Progenitor cell of endocrine pancreas (in vitro differentiated cells): Measurements from ENCODE around the gene ZIC5. TPM values are rescaled to one million over a fixed set of nuclear protein-coding genes. Genes with fewer than 3 reads are reported as not detected.

Experiments used
- DNase-seq: peaks from one replicate; pipeline ENCODE4 v3.0.0; 2021; ENCODE audit warnings: low spot score; ENCODE audit not compliant: unreplicated experiment
- H3K27ac Mint-ChIP-seq: 2 replicates; pipeline ENCODE4 v1.8.0; 2021; ENCODE audit warnings: mild to moderate bottlenecking, moderate library complexity, mixed read lengths
- H3K27me3 Mint-ChIP-seq: 2 replicates; pipeline ENCODE4 v1.8.0; 2021; ENCODE audit warnings: mixed read lengths
- H3K36me3 Mint-ChIP-seq: 2 replicates; pipeline ENCODE4 v1.8.0; 2022; ENCODE audit warnings: mixed read lengths; ENCODE audit not compliant: insufficient read depth
- H3K4me1 Mint-ChIP-seq: 2 replicates; pipeline ENCODE4 v1.8.0; 2021; ENCODE audit warnings: low read depth, mixed read lengths
- H3K4me3 Mint-ChIP-seq: 2 replicates; pipeline ENCODE4 v1.8.0; 2021; ENCODE audit warnings: low read depth, mild to moderate bottlenecking, moderate library complexity, mixed read lengths
- H3K9me3 Mint-ChIP-seq: 2 replicates; pipeline ENCODE4 v1.8.0; 2021; ENCODE audit warnings: low read depth, mixed read lengths
- long read RNA-seq: library from polyadenylated mRNA; unstranded; transcript quantifications from one replicate; pipeline ENCODE4 v2.0.0, GENCODE V29; 2020
- total RNA-seq: library from RNA; stranded (reverse); gene quantifications from 2 replicates; pipeline ENCODE4 v1.2.1, GENCODE V29; 2021
- TF ChIP-seq, protein P1 (sequence below): fragments of 200-600 bp; sonication (generic); IDR thresholded peaks from one replicate; pipeline ENCODE4 v1.5.0; 2021; ENCODE audit warnings: antibody characterized with exemption, mild to moderate bottlenecking; ENCODE audit not compliant: unreplicated experiment

Gene ZIC5
- total RNA-seq: not detected in 2 replicates
- long read RNA-seq: 0 reads

DNA sequence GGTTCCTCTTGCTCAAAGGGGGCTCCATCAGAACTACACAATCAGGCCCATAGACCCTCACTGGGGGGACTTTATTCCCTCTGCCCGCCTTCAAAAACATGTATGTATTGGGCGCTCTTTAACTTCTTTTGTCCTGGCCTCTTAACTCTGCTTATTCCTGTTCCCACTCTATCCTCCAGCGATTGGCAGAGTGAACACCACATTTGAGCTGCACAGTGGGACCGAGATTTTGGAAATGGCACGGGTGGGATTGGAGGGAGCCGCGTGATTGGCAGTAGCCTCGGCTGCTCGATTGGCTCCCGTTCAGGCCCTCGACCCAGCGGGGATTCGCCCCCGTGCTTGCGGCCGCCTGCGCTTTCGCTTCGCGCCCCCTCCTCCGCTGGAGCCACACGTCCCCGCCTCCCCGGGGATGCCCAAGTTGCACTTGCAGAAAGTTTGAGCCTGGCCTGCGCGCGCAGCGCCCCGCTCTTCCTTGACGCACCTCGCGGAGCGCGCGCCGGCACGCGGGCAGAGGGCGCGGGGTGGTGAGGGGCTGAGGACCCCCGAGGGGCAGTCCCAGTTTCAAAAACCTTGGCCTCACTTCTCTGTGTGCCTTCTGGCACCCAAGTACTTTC, at the start of gene ZIC5:
Gene ZIC5, minus strand, starts transcription at position 192 of the 614 bp plus-strand sequence. Its CDS starts 164 bp downstream, at position 28.
- Mint-ChIP-seq H3K27ac (peak within 1 kb of the TSS; percentile 40), H3K4me3 (no peak within 1 kb of the TSS), H3K36me3 (no peaks in the 10 kb centered on the region), H3K27me3 (peaks cover 79% of the 10 kb centered on the region), H3K4me1 (peaks cover 10% of the 10 kb centered on the region), H3K9me3 (no peaks in the 10 kb centered on the region)
- DNase-seq: no peak
- TF ChIP-seq, protein P1, sequence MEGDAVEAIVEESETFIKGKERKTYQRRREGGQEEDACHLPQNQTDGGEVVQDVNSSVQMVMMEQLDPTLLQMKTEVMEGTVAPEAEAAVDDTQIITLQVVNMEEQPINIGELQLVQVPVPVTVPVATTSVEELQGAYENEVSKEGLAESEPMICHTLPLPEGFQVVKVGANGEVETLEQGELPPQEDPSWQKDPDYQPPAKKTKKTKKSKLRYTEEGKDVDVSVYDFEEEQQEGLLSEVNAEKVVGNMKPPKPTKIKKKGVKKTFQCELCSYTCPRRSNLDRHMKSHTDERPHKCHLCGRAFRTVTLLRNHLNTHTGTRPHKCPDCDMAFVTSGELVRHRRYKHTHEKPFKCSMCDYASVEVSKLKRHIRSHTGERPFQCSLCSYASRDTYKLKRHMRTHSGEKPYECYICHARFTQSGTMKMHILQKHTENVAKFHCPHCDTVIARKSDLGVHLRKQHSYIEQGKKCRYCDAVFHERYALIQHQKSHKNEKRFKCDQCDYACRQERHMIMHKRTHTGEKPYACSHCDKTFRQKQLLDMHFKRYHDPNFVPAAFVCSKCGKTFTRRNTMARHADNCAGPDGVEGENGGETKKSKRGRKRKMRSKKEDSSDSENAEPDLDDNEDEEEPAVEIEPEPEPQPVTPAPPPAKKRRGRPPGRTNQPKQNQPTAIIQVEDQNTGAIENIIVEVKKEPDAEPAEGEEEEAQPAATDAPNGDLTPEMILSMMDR: no peak

DNA sequence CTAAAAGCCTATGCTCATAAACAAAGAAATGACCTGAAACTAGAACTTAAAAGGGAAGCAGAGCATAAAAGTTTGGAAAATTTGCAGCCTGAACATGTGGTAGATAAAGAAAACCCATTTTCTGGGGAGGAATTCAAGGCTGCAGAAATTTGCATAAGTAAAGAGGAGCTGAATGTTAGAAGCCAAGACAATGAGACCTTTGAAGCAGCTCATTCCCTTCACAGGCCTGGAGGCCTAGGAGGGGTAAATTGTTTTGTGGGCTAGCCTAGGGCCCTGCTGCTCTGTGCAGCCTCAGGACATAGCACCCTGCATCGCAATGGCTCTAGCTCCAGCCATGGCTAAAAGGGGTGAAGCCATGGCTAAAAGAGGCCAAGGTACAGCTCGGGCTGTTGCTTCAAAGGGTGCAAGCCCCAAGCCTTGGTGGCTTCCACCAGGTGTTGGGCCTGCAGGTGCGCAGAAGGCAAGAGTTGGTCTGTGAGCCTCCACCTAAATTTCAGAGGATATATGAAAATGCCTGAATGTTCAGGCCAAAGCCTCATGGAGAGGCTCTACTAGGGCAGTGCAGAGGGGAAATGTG, 48.3 kb upstream of the ZIC5 start:
- no peak for DNase-seq

DNA sequence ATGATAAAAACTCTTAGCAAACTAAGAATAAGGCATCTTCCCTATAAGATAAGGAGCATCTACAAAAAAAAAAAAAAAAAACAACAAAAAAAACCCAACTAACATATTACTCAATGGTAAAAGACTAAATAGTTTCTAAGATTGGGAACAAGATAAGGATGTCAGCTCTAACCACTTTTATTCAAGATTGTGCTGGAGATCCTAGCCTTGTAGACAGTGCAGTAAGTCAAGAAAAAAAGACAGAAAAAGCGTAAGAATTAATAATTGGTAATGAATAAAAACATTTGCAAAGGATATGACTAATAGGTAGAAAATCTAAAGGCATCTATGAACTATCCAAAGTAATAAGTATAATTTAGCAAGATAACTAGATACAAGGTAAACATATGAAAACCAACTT, 43.1 kb upstream of the ZIC5 start:
- H3K4me3 Mint-ChIP-seq: no peak overlapping the region
- H3K4me1 Mint-ChIP-seq: no peaks in the 10 kb centered on the region
- DNase-seq: no peak
- H3K27ac Mint-ChIP-seq: no peak overlapping the region
- TF ChIP-seq, protein P1: no peak
- H3K36me3 Mint-ChIP-seq: no peaks in the 10 kb centered on the region
- no peaks in the 10 kb centered on the region for H3K27me3 Mint-ChIP-seq
- H3K9me3 Mint-ChIP-seq: peaks cover 2% of the 10 kb centered on the region

More for the DNA sequence above, 48.3 kb upstream of the ZIC5 start:
- Mint-ChIP-seq H3K36me3 (no peaks in the 10 kb centered on the region), H3K27me3 (no peaks in the 10 kb centered on the region), H3K27ac (peak overlapping the region; percentile 72), H3K4me1 (peaks cover 3% of the 10 kb centered on the region), H3K4me3 (no peak overlapping the region), H3K9me3 (peaks cover 2% of the 10 kb centered on the region)
- TF ChIP-seq, protein P1: no peak

DNA sequence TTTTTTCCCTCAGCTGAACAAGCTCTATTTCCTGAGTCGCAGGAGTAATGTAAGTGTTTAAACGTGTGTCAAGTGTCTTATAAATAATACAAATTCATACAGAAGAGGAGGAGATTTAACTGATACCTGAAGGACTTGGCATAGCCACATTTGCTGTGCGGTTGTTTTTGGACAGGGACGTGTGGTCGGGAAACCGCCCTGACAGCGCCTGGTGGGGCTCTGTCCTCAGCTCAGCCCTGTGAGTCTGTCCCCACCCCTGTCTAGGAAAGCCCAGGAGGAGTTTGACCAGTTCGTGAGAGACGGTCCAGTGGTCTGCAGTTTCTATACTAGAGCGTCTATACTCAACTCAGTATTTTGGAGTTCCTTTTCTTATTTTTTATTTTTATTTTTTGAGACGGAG, 26.7 kb upstream of the ZIC5 start:
- Mint-ChIP-seq H3K9me3 (no peaks in the 10 kb centered on the region), H3K4me3 (no peak overlapping the region), H3K36me3 (no peaks in the 10 kb centered on the region), H3K4me1 (peaks cover 5% of the 10 kb centered on the region), H3K27ac (no peak overlapping the region), H3K27me3 (peaks cover 67% of the 10 kb centered on the region)
- TF ChIP-seq, protein P1: no peak
- no peak for DNase-seq

DNA sequence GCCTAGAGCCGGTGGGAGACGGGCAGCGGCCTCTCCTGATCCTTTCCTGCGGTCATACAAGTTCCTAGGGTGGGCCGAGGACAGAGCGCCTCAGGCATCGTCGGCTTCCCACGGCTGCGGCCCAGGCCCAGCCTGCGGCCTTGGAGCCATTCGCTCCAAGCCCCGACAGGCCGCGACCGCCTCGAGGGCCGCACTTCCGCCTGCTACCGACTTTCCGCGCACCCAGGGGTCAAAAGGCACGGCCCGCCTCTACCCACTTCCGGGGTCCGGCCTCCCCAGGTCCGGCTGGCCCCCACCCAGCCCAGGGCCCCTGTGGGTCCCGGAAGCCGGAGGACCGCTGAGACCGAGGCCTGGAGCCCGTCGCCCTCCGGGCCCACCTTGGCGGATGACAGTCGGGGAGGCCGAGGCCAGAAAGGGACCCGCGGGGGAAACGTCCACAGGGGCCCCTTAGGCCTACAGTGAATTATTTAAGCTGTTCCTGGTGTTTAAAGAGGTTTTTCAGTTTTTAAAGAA, 26.2 kb upstream of the ZIC5 start:
- Mint-ChIP-seq H3K4me3 (no peak overlapping the region), H3K36me3 (no peaks in the 10 kb centered on the region), H3K27me3 (peaks cover 69% of the 10 kb centered on the region), H3K9me3 (no peaks in the 10 kb centered on the region), H3K4me1 (peaks cover 5% of the 10 kb centered on the region), H3K27ac (no peak overlapping the region)
- no peak for DNase-seq
- TF ChIP-seq, protein P1: no peak
